ENCODE data around the gene LTBP1.

LTBP1 gene

DNA sequence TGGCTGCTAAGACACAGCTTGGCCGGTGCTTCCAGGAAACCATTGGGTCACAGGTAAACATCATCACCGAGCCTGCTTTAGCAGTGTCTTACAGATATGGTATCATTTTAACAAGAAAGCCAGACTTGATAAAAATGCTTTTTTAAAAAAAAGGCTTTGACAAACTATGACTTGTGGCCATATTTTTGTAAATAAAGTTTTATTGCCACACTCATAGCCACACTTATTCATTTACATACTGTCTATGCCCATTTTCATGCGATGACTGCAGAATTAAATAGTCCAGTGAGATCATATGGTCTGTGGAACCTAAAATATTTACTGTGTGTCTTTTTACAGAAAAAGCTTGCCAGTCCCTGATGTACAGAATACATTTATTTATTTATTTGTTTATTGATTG is 242.0 kb downstream of the LTBP1 start:
- Histone ChIP-seq H3K4me1 (ENCODE audit: control insufficient read depth, insufficient read depth, low read length) (no peaks in the 10 kb centered on the region), H3K4me3 (ENCODE audit: low read length) (no peak overlapping the region), H3K9ac (ENCODE audit: low read length) (no peak overlapping the region), H3K27me3 (replicated peaks; ENCODE audit: control insufficient read depth, insufficient read depth, low read length) (no peaks in the 10 kb centered on the region), H3K9me3 (ENCODE audit: control insufficient read depth, low read length) (no peaks in the 10 kb centered on the region), H3K36me3 (ENCODE audit: control insufficient read depth, insufficient read depth, low read length, severe bottlenecking) (no peaks in the 10 kb centered on the region)
- no peak for DNase-seq (ENCODE audit: low read depth)

DNA sequence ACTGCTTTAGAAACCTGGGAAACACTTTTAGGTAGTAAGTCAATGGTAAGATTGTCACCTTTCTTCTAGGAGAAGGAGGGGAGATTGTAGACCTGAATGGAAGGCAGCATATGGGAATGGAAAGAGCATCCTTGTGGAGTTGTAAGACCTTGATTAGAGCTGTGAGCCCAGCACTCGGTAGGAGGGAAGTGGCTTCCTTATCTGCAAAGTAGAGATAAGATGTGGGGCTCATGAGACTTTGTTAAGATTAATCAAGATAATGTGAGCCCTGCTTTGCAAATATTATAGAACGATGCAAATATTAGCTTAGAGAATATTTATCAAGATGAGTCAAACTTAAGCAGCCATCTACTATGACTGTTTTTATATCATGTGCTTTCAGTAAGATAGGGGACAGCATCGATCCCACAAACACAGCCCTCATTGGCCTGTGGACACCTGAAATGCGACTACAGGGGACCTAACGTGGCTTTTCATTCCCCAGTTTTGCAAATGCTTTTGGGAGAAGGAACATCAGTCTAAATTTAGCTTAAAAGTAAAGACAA is 243.7 kb downstream of the LTBP1 start:
- H3K4me1 ChIP-seq (ENCODE audit: control insufficient read depth, insufficient read depth, low read length), result no peaks in the 10 kb centered on the region
- H3K36me3 ChIP-seq (ENCODE audit: control insufficient read depth, insufficient read depth, low read length, severe bottlenecking), result no peaks in the 10 kb centered on the region
- H3K9ac ChIP-seq (ENCODE audit: low read length), result no peak overlapping the region
- H3K4me3 ChIP-seq (ENCODE audit: low read length), result no peak overlapping the region
- no peaks in the 10 kb centered on the region for H3K27me3 ChIP-seq (replicated peaks; ENCODE audit: control insufficient read depth, insufficient read depth, low read length)
- DNase-seq (ENCODE audit: low read depth), result no peak
- H3K9me3 ChIP-seq (ENCODE audit: control insufficient read depth, low read length), result no peaks in the 10 kb centered on the region

DNA sequence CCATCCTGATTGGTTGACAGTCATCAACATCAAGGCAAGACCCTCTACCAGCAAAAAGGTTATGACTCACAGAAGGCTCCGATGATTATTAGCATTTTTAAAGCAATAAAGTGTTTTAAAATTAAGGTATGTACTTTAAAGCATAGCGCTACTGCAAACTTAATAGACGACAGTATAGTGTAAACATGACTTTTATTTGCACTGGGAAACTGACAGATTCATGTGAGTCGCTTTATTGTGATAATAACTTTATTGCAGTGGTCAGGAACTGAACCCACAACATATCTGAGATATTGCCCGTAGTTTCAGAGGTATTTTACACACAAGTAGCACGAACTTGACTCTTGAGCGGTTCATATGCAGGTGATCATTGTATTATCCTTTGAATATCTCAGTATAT is 249.1 kb downstream of the LTBP1 start:
- Histone ChIP-seq H3K27me3 (replicated peaks; ENCODE audit: control insufficient read depth, insufficient read depth, low read length) (no peaks in the 10 kb centered on the region), H3K9me3 (ENCODE audit: control insufficient read depth, low read length) (no peaks in the 10 kb centered on the region), H3K9ac (ENCODE audit: low read length) (no peak overlapping the region), H3K36me3 (ENCODE audit: control insufficient read depth, insufficient read depth, low read length, severe bottlenecking) (no peaks in the 10 kb centered on the region), H3K4me1 (ENCODE audit: control insufficient read depth, insufficient read depth, low read length) (no peaks in the 10 kb centered on the region), H3K4me3 (ENCODE audit: low read length) (no peak overlapping the region)
- DNase-seq (ENCODE audit: low read depth), result no peak

DNA sequence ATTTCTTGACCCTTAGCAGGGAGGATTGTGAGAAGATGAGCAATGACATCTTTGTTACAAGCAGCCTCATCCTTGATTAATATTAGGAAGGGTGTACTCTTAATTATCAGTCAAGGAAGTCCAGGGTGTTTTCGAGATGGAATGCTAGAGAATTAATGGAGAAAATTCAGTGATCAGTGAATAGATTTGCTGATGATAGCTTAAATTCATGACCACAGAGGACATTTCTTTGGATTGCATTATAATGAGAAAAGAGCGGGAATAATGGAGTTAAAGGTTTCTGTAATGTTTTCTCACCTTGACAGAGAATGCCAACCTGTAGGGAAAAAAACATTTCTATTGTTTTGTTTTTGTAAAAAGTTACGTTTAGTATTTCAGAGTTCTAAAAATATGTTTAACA is 249.9 kb downstream of the LTBP1 start:
- Histone ChIP-seq H3K9ac (ENCODE audit: low read length) (no peak overlapping the region), H3K9me3 (ENCODE audit: control insufficient read depth, low read length) (no peaks in the 10 kb centered on the region), H3K27me3 (replicated peaks; ENCODE audit: control insufficient read depth, insufficient read depth, low read length) (no peaks in the 10 kb centered on the region), H3K36me3 (ENCODE audit: control insufficient read depth, insufficient read depth, low read length, severe bottlenecking) (no peaks in the 10 kb centered on the region), H3K4me3 (ENCODE audit: low read length) (no peak overlapping the region), H3K4me1 (ENCODE audit: control insufficient read depth, insufficient read depth, low read length) (no peaks in the 10 kb centered on the region)
- no peak for DNase-seq (ENCODE audit: low read depth)

DNA sequence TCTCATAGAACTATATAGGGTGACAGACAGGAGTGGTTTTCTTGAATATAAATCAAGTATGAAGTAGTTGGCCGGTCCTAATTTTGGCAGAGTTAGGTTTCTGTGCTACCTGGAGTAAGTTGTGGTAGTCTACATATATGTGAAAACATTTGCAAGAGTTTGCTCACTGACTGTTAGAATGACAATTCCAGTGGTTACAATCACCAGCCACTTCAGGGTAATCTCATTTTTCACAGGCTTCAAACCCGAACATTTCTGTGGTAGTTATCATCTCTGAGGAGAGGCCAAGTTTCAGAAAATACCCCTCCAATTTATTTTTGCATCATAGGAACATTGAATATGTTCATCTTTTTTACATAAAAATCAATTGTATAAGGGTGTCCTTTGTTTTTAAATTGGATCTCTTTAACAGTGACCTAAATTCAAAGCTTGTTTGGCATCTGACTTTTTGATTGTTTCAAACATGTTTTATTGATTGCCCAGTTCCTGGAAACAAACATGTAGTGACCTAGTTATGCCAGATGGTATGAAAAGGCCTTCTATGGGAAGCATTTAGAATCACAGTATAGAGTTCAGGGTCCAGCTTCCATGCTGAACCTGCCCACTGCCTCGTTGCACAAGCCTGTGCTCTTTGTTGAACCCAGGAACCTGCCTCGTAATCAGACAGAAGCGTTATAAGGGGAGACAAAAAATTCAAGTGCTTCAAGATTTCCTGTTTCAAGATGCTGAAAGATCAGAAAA is 250.6 kb downstream of the LTBP1 start:
- H3K9me3 ChIP-seq (ENCODE audit: control insufficient read depth, low read length), result no peaks in the 10 kb centered on the region
- H3K36me3 ChIP-seq (ENCODE audit: control insufficient read depth, insufficient read depth, low read length, severe bottlenecking), result no peaks in the 10 kb centered on the region

DNA sequence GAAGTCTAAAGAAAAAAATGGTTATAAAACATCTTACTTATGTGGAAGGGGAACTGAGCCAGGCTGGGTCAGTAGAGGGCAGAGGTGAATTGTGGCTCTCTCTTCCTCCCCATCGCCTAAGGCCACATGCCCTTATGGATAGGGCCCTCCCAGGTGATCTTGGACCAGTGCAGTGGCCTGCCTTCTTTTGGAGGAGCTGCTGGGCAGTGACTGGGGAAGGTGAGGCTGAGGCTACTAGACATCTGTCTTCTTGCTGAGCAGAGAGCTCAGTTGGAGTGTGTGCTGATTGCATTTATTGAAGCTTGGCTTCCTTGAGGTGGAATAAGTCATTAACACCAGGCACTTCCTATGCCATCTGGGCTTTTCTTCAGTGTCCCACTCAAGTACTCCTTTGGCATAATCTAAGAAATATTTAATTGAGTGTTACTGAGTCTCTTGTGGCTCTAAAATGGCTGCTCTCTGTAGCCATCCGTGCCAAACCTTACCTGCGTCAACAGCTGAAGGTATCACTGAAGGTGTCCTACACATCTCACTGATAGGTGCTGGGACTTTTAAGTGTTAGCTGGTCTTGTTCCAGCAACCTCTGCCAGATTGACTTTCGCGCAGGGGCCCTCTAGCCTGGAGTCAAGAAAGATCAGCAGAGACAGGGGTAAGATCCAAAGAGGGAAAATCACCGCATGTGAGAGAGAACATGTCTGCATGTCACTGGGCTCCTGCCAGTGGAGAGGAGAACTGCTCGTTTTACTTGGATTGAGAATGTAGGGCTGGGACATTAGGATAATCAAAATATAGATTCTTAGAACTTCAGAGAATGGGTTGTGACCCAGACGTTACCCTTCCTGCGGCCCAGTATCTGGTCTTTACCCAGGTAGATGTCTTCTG is 256.1 kb downstream of the LTBP1 start:
- peaks cover 11% of the 10 kb centered on the region for H3K4me1 ChIP-seq (ENCODE audit: control insufficient read depth, insufficient read depth, low read length)
- no peaks in the 10 kb centered on the region for H3K9me3 ChIP-seq (ENCODE audit: control insufficient read depth, low read length)
- H3K27me3 ChIP-seq (replicated peaks; ENCODE audit: control insufficient read depth, insufficient read depth, low read length), result no peaks in the 10 kb centered on the region
- H3K4me3 ChIP-seq (ENCODE audit: low read length), result no peak overlapping the region
- no peaks in the 10 kb centered on the region for H3K36me3 ChIP-seq (ENCODE audit: control insufficient read depth, insufficient read depth, low read length, severe bottlenecking)
- no peak for DNase-seq (ENCODE audit: low read depth)
- H3K9ac ChIP-seq (ENCODE audit: low read length), result no peak overlapping the region

More for the DNA sequence above, 250.6 kb downstream of the LTBP1 start:
- H3K4me1 ChIP-seq (ENCODE audit: control insufficient read depth, insufficient read depth, low read length), result no peaks in the 10 kb centered on the region
- no peak overlapping the region for H3K9ac ChIP-seq (ENCODE audit: low read length)
- no peak for DNase-seq (ENCODE audit: low read depth)
- no peak overlapping the region for H3K4me3 ChIP-seq (ENCODE audit: low read length)
- H3K27me3 ChIP-seq (replicated peaks; ENCODE audit: control insufficient read depth, insufficient read depth, low read length), result no peaks in the 10 kb centered on the region

DNA sequence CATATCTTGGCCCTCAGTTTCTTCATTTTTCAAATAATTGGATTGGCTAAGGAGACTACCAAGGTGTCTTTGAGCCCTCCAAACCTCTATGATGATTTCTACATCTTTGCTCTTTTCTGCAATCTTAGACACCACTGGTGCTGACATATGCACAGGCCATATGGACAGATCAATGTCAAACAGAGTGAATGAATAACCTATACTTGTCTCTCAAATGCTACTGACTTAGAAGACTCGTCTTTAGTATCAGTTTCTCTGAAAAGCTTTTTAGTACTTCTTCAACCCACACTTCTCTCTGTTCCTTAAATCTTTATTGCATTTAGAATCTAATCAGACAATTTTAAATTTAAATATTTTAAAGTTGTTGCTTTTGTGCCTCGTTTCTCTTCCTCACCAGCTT is 258.2 kb downstream of the LTBP1 start:
- Histone ChIP-seq H3K9ac (ENCODE audit: low read length) (no peak overlapping the region), H3K9me3 (ENCODE audit: control insufficient read depth, low read length) (no peaks in the 10 kb centered on the region), H3K4me1 (ENCODE audit: control insufficient read depth, insufficient read depth, low read length) (peaks cover 14% of the 10 kb centered on the region), H3K4me3 (ENCODE audit: low read length) (no peak overlapping the region), H3K36me3 (ENCODE audit: control insufficient read depth, insufficient read depth, low read length, severe bottlenecking) (no peaks in the 10 kb centered on the region), H3K27me3 (replicated peaks; ENCODE audit: control insufficient read depth, insufficient read depth, low read length) (no peaks in the 10 kb centered on the region)
- DNase-seq (ENCODE audit: low read depth), result no peak

DNA sequence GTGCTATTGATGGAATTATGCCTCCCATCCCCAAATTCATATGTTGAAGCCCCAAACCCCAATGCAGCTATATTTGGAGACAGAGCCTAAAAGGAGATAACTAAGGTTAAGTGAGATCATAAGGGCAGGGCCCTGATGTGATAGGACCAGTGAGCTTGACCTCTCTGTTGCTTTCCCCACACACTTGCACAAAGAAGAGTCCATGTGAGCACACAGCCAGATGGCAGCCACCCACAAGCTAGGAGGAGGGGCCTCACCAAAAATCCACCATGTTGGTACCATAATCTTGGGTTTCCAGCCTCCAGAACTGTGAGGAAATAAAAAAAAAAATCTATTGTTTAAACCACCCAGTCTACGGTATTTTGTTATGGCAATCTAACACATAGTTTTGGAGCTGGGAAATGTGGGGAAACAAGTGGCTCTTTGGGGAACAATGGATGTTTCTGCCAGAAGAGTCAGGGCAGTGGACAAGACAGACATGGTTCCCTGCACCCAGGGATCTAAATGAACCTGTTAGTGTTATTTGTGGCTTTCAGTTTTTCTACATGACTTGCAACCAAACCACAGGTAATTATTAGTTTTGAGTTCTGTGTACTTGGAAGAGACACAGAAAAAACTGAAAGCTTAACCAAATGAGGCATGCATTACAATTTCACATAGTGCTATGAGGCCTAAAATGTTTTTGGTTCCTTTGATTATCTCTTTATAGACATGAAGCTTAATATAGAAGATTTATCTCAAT is 259.1 kb downstream of the LTBP1 start:
- Histone ChIP-seq H3K36me3 (ENCODE audit: control insufficient read depth, insufficient read depth, low read length, severe bottlenecking) (no peaks in the 10 kb centered on the region), H3K9ac (ENCODE audit: low read length) (no peak overlapping the region), H3K27me3 (replicated peaks; ENCODE audit: control insufficient read depth, insufficient read depth, low read length) (no peaks in the 10 kb centered on the region), H3K9me3 (ENCODE audit: control insufficient read depth, low read length) (no peaks in the 10 kb centered on the region), H3K4me1 (ENCODE audit: control insufficient read depth, insufficient read depth, low read length) (peaks cover 22% of the 10 kb centered on the region), H3K4me3 (ENCODE audit: low read length) (no peak overlapping the region)
- DNase-seq (ENCODE audit: low read depth), result no peak

DNA sequence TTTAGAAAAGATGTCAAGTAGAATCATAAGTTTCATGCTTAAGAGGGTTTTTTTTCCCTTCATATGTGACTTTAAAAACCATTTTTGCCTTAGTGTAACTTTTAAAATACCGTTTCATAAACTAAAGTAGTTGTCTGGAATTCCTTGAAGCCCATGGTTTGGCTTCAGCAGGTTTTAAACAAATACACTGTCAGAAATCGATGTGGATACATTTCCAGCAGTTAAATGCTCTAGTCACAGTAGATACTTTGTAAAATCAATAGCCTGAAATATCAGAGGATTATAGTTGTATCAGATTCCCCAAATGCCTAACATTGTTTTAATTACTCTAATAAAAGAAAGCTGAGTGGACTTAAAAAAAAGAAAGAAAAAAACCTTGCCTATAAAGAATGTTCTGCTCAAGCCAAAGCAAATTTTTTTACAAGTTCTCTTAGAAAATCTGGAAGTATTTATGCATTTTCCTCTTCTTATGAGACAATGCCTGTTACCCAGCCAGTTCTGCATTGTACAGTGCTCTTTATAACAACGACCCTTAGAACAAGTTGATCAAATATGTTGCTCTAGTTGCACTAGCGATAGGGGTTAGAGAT is 260.5 kb downstream of the LTBP1 start:
- H3K4me3 ChIP-seq (ENCODE audit: low read length), result no peak overlapping the region
- H3K9me3 ChIP-seq (ENCODE audit: control insufficient read depth, low read length), result no peaks in the 10 kb centered on the region
- peak; percentile 77 for DNase-seq (ENCODE audit: low read depth)
- H3K9ac ChIP-seq (ENCODE audit: low read length), result peak overlapping the region; percentile 16
- H3K36me3 ChIP-seq (ENCODE audit: control insufficient read depth, insufficient read depth, low read length, severe bottlenecking), result no peaks in the 10 kb centered on the region
- H3K27me3 ChIP-seq (replicated peaks; ENCODE audit: control insufficient read depth, insufficient read depth, low read length), result no peaks in the 10 kb centered on the region
- H3K4me1 ChIP-seq (ENCODE audit: control insufficient read depth, insufficient read depth, low read length), result peaks cover 34% of the 10 kb centered on the region

DNA sequence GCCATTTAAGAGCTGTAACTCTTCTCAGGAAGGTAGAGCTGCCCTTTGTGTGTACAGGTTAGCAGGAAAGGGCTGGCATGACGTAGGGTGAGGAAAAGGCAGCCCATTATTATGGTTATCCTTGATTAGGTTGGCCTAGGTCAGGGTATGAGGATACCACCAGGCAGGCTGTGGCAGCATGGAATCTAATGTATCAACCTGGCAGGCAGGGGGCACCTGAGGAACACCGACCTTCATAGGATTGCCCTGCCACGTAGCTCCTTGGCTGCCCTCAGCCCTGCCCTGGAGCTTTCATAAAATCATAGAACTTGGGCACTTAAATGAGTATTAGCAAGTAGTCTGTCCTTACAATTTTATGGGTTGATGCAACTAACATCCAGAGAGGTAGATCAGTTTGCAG is 261.6 kb downstream of the LTBP1 start:
- H3K27me3 ChIP-seq (replicated peaks; ENCODE audit: control insufficient read depth, insufficient read depth, low read length), result no peaks in the 10 kb centered on the region
- peaks cover 38% of the 10 kb centered on the region for H3K4me1 ChIP-seq (ENCODE audit: control insufficient read depth, insufficient read depth, low read length)
- no peak overlapping the region for H3K4me3 ChIP-seq (ENCODE audit: low read length)
- DNase-seq (ENCODE audit: low read depth), result no peak
- H3K36me3 ChIP-seq (ENCODE audit: control insufficient read depth, insufficient read depth, low read length, severe bottlenecking), result no peaks in the 10 kb centered on the region
- no peaks in the 10 kb centered on the region for H3K9me3 ChIP-seq (ENCODE audit: control insufficient read depth, low read length)
- no peak overlapping the region for H3K9ac ChIP-seq (ENCODE audit: low read length)

Measured in adipocyte (in vitro differentiated cells).